HuH-7 (cell line): ENCODE data around the gene BICDL2.
"Not testable (repeated sequence)": the region's sequence is repeated elsewhere in the genome, so short reads cannot be mapped to it uniquely, and the experiment has no call there.

Experiments used
- DNase-seq: peaks from one replicate; pipeline ENCODE4 v3.0.0; 2011; ENCODE audit warnings: low spot score

Gene BICDL2

DNA sequence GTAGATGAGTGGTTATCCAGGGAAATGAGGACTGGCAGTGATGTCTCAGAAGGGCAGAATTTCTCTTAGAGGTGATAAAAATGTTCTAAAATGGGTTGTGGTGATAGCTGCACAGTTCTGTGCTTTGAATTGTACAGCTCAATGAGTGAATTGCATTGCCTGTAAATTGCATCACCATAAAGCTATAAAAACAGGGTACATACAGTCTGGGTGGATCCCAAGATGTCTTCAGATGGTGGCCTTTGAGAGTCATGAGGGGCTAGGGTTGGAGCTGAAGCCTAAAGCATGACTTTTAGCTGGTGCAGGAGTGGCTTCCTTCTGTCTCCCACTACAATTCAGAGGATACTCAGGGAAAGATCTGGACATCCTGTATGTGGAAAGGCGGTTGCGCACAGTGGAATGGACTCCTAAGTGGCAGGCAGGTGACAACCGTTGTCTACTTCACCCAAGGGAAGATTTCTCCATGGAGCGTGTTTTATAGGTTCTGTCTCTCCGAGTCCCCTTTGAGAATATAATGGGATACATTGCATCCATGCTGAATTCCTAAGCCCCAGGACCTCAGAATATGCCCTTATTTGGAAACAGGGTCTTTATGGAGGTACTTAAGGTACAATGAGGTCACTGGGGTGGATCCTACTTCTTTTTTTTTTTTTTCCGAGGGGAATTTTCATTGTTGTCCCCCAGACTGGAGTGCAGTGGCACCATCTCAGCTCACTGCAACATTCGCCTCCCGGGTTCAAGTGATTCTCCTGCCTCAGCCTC lies 27.1 kb upstream of the BICDL2 start:
- DNase-seq, result no peak

DNA sequence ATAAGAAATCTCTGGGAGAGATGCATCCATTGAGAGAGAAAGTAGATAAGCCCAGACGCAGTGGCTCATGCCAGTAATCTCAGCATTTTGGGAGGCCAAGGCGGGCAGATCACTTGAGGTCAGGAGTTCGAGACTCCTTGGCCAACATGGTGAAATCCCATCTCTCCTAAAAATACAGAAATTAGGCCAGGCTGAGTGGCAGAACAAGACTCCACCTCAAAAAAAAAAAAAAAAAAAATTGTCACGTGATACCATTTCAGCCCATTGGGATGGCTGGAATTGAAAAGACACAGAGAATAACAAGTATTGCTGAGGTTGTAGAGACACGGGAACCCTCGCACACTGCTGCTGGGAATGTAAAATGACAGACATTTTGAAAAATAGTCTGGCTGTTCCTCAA lies 25.8 kb upstream of the BICDL2 start:
- DNase-seq, result no peak

DNA sequence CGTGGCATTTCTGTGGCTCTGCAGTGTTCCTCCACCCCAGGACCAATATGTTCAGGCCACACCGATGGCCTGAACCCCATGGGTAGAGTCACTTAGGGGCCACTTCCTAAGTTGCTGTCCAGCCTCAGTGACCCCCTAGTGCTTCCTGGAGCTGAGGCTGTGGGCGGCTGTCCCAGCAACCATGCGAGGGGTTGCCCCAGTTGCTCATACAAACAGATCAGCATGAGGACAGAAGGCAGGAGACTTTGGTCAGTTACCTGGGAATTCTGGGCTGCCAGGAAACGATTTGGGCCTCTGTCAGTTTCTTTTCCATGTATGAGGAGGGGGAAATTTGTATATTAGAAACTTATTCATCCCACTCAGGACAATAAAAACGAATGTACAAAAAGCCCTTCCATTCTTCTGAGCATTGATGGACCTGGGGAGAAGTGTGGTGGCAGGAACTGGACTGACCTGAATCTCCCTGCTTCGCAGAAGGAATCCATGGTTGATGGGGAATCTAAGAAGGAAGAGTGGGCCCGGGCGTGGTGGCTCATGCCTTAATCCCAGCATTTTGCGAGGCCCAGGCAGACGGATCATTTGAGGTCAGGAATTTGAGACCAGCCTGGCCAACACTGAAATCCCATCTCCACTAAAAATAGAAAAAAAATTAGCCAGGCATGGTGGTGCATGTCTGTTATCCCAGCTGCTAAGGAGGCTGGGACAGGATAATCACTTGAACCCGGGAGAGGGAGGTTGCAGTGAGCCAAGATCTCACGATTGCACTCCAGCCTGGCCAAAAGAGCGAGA lies 23.8 kb upstream of the BICDL2 start:
- no peak for DNase-seq

DNA sequence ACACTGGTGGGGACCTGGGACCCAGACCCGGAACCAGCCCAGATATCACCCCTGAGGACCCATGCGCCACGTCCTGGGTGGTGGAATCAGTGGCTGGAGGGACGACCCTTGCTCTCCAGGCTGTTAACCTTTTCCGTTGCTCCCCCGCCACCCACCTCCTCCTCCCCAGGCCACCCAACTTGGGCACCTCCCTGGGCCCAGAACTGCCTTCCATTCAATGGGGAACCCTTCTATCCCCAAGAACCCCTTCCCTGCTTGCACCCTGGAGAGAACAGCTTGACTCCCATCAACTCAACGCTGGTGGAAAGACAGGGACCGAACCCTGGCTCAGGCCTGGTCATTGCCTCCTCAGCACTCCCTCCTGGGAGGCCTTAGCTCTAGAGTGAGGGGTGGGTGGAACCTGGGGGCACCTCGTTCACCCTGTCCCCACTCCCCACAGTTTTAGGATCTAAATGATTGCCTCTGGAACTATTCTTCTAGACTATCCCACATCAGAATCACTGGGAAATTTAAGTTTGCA lies 23.0 kb upstream of the BICDL2 start:
- DNase-seq, result no peak

DNA sequence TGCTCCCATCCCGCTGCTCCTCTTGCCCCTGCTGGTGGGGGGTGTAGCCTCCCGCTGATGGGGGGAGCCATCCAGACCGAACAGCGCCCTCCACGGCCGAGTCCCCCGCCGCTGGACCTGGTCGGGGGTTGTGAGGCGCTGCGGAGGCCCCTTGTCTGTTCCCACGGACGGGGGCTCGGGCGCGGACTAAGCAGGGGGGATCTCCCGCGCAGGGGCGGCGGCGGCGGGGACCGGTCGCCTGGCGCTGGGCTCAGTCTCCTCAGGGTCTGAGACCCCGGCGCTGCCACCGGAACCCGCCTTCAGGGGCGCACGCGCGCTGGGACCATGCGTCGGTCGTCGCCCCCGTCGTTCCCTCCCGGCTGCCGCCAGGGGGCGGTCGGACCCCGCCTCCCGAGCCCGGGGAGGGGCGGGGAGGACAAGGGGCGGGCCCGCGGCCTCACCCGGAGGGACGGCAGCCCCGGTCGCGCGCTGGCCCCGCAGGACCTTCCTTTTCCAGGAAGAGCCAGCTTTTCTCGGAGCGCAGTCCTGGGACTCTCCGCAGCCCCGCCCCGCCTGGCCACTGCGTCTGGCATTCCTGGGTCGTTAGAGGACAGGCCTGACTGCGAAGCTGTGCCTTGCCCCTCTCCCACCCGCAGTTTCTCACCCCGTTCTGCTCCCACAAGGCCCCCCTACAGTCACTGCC lies 22.4 kb upstream of the BICDL2 start:
- peak; percentile 79 for DNase-seq

DNA sequence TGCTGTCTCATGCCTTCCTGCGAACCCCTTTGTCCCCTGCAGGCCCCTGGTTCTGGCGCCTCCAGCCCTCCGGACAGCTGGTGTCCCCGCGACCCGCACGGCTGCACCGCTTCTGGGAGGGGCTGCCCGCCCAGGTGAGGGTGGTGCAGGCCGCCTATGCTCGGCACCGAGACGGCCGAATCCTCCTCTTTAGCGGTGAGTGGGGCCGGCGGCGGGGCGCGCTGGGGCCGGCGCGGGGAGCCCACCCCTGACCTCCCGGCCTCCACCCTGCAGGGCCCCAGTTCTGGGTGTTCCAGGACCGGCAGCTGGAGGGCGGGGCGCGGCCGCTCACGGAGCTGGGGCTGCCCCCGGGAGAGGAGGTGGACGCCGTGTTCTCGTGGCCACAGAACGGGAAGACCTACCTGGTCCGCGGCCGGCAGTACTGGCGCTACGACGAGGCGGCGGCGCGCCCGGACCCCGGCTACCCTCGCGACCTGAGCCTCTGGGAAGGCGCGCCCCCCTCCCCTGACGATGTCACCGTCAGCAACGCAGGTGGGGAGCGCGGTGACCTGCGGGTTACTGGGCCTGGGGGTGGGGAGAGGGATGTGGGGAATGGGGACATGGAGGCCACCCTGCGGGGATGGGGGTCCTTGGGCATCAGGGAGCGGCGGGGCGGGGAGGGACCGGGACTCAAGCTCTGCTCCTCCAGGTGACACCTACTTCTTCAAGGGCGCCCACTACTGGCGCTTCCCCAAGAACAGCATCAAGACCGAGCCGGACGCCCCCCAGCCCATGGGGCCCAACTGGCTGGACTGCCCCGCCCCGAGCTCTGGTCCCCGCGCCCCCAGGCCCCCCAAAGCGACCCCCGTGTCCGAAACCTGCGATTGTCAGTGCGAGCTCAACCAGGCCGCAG lies 21.6 kb upstream of the BICDL2 start:
- DNase-seq, result no peak

DNA sequence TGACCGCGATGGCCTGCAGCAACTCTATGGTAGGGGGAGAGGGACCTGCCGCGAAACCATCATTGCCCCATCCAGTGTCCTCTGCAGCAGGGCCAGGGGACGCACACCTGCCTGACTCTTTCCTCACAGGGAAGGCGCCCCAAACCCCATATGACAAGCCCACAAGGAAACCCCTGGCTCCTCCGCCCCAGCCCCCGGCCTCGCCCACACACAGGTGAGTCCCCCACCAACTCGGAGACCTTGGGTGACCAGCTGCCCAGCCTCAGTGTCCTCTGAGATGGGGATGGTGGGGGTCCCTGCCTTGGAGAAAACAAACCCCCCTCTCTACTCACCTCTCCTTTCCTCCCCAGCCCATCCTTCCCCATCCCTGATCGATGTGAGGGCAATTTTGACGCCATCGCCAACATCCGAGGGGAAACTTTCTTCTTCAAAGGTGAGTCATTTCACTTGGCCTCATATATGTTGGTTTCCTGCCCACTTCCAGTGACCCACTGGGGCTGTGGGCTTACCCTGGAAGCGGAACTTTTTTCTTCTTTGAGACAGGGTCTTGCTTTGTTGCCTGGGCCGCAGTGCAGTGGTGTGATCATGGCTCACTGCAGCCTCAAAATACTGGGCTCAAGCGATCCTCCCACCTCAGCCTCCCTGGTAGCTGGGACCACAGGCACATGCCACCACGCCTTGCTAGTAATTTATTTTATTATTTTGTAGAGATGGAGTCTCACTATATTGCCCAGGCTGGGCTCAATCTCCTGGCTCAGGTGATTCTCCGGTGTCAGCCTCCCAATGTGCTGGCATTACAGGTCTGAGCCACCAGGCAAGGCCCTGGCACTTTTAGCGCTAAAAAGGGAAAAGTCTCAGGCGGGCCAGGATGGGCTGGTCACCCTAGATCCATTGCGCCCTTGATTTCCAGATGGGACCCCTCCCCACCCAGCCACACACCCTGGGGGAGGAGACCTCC lies 20.7 kb upstream of the BICDL2 start:
- no peak for DNase-seq

DNA sequence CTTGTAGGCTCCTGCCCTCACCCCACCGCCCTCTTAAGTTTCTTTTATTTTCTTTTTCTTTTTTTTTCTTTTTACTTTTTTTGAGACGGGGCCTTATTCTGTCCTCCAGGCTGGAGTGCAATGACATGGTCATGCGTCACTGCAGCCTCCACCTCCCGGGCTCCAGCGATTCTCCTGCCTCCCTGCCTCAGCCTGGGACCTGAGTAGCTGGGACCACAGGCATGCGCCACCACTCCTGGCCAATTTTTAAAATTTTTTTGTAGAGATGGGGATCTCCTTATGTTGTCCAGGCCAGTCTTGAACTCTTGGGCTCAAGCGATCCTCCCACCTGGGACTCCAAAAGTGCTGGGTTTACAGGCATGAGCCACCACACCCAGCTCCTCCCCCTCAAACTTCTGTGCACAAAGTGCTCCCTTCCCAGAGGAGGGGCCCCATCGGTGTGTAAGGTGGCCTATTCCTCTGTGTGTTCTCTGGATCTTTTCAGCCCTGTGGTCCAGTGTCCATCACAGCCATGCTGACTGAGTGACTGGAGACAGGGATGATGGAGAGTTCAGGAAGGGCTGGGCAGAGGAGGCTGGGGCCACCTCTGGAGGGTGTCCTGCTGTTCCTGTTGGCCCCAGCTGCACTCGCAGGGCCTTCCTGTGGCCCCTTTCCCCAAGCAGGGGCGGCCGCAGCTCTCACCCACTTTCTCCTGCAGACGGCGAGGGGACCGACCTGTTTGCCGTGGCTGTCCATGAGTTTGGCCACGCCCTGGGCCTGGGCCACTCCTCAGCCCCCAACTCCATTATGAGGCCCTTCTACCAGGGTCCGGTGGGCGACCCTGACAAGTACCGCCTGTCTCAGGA lies 19.8 kb upstream of the BICDL2 start:
- no peak for DNase-seq

DNA sequence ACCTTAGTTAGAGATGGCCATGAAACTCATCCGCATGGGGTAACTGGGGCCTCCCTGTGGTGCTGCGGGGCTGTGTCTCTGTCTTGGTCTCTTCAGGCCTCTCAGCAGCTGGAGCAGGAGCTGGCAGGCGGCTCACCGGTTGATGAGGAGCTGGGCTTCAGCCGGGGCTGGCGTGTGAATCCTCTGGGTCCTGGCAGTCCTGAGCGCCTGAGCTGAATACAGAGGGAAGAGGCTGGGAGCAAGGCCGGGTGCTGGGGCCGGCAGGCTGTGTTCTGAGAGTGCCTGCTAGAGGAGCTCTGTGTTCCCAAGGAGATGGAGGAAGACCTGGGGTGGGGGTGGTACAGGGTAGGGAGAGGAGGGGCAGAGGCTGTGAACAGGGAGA lies 19.0 kb upstream of the BICDL2 start:
- DNase-seq, result not testable (repeated sequence)

DNA sequence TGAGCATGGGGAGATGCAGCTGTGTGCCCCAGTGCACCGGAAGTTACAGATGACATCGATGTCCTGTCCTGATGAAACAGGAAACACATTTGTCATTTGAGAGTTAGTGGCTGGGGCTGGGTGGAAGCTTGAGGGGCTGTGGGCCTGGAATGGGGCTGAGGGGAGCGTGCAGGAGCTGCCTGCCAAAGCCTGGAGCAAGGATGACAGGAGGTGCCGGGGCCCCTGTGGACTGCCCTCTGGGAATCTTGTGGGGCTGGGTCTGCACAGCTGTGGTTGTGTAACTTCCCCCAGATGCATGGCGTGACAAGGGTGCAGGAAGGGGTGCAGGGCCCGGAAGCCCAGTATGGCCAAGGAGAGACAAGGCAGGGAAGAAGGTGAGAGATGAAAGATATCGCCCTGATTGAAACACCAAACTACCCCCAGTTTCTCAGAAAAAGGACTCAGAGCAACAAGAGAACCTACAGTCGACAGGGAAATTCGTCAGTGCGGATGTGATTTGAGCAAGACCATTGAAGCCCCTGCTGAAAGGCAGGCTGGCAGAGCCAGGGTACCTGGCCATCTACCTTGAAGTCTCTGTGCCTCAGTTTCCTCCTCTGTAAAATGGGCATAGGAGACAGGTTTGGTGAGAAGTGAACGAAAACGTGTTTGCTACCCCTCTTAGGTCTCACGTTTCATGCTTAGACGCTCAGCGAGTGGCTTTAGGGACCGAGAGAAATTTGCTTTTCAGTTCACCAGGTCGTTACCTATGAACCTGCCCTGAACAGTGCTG lies 18.4 kb upstream of the BICDL2 start:
- no peak for DNase-seq

DNA sequence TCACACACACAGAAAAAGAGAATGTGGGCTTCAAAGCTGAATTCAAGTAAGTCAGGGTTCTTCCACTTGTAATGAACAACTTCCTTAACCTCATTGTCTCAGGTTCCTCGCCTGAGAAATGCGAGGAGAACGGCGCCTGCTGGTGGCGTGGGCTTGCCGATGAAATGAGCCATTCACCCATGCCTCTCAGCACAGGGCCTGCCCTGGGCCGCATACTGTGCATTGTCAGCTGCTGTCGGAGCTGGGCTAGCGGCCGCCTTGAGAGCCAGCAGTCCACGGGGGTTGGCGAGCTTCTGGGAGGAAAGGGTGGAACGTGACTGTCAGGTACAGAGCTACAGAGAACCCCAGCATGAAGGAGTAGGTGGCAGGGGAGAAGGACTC lies 16.6 kb upstream of the BICDL2 start:
- not testable (repeated sequence) for DNase-seq

DNA sequence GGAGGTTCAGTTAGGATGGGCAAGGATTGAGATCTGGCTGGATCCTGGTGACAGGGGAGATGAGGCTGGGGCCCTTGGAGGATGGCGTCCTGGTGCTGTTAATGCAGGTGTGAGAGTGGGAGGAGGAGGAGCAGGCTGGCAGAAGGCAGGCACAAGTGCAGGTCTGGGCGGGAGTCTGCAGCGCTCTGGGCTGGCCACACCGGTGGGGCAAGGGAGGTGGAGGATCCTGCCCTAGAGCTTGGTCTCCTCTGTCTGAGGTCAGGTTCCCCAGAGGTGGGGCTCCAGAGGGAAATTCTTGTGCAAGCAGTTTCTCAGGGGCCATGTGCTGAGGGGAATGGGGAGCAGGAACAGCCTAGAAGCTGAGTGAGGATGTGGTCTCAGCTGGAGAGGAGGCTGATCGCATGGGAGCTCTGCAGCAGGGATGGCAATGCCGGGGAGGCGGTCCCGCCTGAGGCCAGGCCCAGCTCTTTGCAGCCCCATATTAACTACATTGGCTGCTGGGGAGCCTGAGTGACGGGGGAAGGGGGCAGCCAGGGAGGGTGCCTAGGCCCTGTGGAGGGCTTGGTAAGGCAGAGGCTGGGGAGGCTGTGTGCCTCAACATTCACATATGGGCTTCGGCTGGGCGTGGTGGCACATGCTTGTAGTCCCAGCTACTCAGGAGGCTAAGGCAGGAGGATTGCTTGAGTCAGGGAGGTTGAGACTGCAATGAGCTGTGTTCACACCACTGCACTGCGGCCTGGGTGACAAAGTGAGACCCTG lies 16.0 kb upstream of the BICDL2 start:
- DNase-seq, result not testable (repeated sequence)

DNA sequence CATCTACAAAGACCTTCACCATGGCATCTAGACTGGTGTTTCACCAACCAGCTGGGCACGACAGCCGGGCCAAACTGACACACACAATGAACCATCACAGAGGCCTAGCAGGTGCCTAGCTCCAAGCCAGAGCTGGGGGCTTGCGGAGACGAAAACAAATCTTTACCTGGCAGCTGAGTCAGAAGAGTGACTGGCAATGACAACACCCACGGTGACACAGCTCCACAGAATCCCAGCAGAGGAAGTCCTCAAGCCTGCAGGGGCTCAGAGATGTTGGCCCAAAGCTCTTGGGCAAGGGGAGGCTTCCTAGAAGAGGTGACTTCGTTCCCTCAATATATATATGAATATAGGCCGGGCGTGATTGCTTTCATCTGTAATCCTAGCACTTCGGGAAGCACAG lies 14.8 kb upstream of the BICDL2 start:
- DNase-seq, result no peak

DNA sequence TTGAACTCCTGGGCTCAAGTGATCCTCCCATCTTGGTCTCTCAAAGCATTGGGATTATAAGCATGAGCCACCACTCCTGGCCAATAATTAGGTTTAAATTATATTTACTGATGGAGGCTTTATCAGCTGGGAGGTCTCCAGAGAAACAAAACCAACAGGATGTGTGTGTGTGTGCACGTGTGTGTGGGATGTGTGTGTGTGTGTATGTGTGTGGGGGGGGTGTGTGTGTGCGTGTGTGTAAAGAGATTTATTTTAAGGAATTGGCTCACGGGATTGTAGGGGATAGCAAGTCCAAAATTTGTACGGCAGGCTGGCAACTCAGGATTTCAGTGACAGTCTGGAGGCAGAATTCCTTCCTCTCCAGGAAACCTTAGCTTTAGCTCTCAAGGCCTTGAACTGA lies 14.3 kb upstream of the BICDL2 start:
- no peak for DNase-seq

DNA sequence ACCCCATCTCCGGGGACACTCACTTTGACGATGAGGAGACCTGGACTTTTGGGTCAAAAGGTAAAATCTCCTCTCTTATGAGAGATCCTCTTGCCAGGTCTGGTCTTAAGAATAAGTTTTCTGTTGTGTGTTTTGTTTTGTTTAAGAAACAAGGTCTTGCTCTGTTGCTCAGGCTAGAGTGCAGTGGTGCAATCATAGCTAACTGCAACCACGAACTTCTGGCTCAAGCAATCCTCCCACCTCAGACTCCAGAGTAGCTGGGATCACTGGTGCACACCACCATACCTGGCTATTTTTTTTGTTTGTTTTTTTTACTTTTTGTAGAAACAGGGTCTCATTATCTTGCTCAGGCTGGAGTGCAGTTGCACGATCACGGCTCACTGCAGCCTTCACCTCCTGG lies 13.7 kb upstream of the BICDL2 start:
- no peak for DNase-seq

DNA sequence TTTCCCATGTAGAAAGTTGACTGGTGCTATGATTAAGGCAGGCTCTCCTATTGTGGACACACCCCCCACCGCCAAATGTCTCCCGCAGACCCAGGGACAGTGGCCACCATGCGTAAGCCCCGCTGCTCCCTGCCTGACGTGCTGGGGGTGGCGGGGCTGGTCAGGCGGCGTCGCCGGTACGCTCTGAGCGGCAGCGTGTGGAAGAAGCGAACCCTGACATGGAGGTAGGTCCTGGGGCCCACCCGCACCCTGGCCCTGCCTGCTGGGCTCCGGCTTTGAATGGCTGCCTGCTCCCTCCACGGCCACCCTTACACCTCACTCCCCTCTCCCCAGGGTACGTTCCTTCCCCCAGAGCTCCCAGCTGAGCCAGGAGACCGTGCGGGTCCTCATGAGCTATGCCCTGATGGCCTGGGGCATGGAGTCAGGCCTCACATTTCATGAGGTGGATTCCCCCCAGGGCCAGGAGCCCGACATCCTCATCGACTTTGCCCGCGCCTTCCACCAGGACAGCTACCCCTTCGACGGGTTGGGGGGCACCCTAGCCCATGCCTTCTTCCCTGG lies 13.3 kb upstream of the BICDL2 start:
- no peak for DNase-seq

DNA sequence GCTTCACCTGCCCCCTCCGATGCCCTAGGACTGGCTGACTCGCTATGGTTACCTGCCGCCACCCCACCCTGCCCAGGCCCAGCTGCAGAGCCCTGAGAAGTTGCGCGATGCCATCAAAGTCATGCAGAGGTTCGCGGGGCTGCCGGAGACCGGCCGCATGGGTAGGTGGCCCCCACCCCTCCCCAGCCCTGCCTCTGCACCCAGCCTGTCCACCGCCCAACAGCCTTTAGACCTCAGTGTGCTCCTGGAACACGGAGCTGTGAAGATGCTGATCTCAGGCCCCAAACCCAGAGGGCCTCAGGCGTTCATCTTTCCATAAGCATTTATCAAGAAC lies 10.6 kb upstream of the BICDL2 start:
- DNase-seq, result no peak
